ENCODE data around the gene TP73. TPM values are rescaled to one million over a fixed set of nuclear protein-coding genes. Genes with fewer than 3 reads are reported as not detected.

TP73 gene
- polyA plus RNA-seq, 12 donors, result 0.56 to 9.4 (median 1.3) TPM; not detected in 2

GRCh38 chr1:3651026-3651929 lies 1.0 kb upstream of the TP73 start:
- DNase-seq, result no peak

GRCh38 chr1:3652548-3653285 lies 401 bp downstream of the TP73 start:
- no peak for DNase-seq

GRCh38 chr1:3653286-3653618 lies 936 bp downstream of the TP73 start:
- DNase-seq, result no peak

GRCh38 chr1:3654549-3655281 lies 2.4 kb downstream of the TP73 start:
- DNase-seq, result no peak

- no peak for DNase-seq
Observed at GRCh38 chr1:3656450-3657095, 4.3 kb downstream of the TP73 start.

- DNase-seq, result no peak
Observed at GRCh38 chr1:3657096-3657475, 4.8 kb downstream of the TP73 start.

GRCh38 chr1:3657578-3658230 lies 5.4 kb downstream of the TP73 start:
- no peak for DNase-seq

GRCh38 chr1:3658231-3658615 lies 5.9 kb downstream of the TP73 start:
- DNase-seq, result no peak

GRCh38 chr1:3659093-3659492 lies 6.8 kb downstream of the TP73 start:
- no peak for DNase-seq

GRCh38 chr1:3660704-3661103 lies 8.4 kb downstream of the TP73 start:
- DNase-seq, result no peak

GRCh38 chr1:3661631-3662030 lies 9.3 kb downstream of the TP73 start:
- DNase-seq, result no peak

- no peak for DNase-seq
Observed at GRCh38 chr1:3662080-3662671, 9.9 kb downstream of the TP73 start.

GRCh38 chr1:3663999-3664699 lies 11.8 kb downstream of the TP73 start:
- DNase-seq, result no peak

- no peak for DNase-seq
Observed at GRCh38 chr1:3664700-3665375, 12.5 kb downstream of the TP73 start.

GRCh38 chr1:3668148-3668547 lies 15.8 kb downstream of the TP73 start:
- no peak for DNase-seq

- peak; percentile 23 for DNase-seq
Observed at GRCh38 chr1:3668585-3669300, 16.4 kb downstream of the TP73 start.

GRCh38 chr1:3669421-3669821 lies 17.1 kb downstream of the TP73 start:
- no peak for DNase-seq

- DNase-seq, result no peak
Observed at GRCh38 chr1:3669971-3670431, 17.7 kb downstream of the TP73 start.

- no peak for DNase-seq
Observed at GRCh38 chr1:3670823-3671265, 18.5 kb downstream of the TP73 start.

Measured in muscle of arm (tissue), 12 donors.